Mucosa of gallbladder (tissue), 1 donor: Measurements from ENCODE around the gene ATP2B3. TPM values are rescaled to one million over a fixed set of nuclear protein-coding genes. Genes with fewer than 3 reads are reported as not detected.
A peak's percentile ranks its signal among the peaks of the same experiment; 100 is the strongest.

Experiments
- DNase-seq: peaks from one replicate; pipeline ENCODE4 v3.0.0-alpha.2; 2020; ENCODE audit warnings: low spot score
- total RNA-seq: library from RNA; stranded (reverse); gene quantifications from one replicate; pipeline ENCODE4 v1.2.1, GENCODE V29; 2021
- donor health status: DM: no; HTN: no; CAD: no.

The ATP2B3 gene
- total RNA-seq, 1 donor from 2014 or later, result not detected

DNA sequence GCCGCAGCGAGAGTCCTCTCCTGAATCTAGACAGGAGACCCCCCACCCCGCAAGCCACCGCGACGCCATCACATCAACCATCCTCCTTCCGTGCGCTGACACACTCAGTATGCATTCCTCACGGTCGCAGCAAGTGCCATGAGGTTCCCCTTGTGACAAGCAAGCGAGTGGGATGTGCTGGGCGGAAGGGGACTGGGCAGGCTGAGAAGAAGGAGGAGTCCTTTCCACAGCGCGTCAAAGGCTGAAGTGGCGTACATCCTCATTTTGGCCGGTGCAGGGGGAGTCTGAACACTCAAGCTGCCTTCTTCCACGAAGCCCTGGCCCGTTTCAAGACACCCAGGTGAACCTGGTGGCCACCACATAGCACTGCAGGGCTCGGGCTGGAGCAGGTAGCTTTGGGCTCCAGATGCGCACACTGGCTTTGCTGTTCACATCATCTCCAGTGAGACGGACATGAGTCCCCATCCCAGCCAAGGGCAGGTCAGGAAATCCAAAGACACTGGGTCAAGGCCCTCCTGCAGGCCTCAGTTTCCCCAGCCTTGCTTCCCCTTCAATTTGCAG lies 51.1 kb downstream of the ATP2B3 start:
- no peak for DNase-seq

GRCh38 chrX:153569475-153569874 lies 52.0 kb downstream of the ATP2B3 start:
- no peak for DNase-seq

GRCh38 chrX:153571534-153571908 lies 54.1 kb downstream of the ATP2B3 start:
- no peak for DNase-seq

DNA sequence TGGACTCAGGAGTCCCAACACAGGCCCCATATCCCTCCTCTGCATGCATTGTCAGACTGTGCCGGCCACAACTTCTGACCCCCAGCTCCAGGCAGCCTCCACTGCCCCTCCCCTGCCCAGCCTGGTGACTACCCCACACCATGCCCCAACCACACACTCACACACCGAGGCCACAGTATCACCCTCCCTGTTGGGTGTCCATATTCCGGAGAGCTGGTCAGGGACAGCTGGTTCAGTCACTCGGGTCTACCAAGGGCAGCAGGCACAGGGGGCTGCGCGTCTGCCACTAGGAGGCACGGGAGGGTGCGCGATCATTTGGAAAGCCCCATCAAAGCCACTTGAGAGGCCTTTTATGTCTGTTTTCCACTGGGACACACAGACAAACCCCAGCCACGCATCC lies 55.2 kb downstream of the ATP2B3 start:
- no peak for DNase-seq

DNA sequence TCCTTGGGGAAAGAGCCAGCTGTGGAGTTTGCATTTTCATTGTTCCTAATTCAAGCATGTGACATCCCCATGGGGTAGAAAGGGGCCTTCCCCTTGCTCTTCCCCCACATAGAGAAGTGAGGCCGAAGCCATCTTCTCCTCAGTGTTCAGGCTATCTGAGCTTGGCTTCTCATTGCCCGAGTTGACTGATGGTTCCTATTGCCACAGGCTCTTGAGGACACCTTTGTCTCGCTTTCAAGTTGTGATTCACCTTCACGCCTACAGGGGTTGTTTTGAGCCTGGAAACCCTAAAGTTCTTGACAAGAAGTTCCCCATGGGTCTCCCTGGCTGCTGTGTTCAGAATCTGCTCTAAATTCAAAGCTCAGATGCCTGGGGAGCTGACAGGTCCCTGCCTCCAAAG lies 56.5 kb downstream of the ATP2B3 start:
- DNase-seq, result no peak

DNA sequence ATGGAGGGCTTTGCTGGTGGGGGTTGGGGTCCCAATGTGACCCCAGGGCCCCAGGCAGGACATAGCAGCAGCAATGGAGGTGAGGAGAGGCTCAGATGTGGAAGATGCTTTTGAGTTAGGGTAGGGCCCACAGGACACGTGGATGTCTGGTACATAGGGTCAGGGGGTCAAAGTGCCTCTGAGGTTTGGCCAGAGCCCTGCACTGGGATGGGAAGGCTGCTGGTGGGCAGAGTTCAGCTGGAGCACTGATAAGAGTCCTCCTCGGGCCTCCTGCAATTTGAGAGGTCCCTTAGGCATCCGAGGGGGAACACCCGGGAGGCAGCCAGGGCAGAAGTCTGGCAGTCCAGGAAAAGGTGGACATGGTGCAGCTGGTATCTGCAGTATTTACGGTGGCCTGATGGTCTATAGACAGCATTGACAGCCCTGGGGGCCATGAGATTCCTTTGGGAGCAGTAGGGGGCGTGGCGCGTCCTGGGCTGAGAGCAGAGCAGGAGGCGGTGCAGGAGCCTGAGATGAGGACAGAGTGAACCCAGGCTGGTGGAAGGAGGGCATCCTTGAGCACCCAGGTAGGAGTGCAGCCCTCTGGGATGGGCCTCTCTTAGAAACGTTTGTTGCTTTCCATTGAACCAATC lies 58.9 kb downstream of the ATP2B3 start:
- no peak for DNase-seq

DNA sequence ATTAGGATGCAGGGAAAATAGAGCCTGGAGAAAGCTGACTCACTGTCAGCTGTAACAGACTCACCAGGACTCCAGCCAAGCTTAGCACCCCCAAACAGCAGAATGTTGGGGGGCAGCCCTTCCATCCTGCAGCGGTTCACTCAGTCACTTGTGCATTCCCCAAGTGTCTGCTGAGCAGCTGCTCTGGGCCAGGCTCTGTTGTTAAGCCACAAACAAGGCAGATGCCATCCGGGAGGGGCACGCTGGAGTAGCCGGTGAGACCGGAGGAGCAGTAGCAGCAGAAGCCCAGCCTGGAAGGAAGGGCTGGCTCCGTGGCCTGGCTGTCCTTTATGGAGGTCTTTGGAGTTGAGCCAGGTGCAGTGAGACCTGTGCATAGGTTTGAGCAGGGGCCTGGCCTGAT lies 59.5 kb downstream of the ATP2B3 start:
- DNase-seq, result no peak

DNA sequence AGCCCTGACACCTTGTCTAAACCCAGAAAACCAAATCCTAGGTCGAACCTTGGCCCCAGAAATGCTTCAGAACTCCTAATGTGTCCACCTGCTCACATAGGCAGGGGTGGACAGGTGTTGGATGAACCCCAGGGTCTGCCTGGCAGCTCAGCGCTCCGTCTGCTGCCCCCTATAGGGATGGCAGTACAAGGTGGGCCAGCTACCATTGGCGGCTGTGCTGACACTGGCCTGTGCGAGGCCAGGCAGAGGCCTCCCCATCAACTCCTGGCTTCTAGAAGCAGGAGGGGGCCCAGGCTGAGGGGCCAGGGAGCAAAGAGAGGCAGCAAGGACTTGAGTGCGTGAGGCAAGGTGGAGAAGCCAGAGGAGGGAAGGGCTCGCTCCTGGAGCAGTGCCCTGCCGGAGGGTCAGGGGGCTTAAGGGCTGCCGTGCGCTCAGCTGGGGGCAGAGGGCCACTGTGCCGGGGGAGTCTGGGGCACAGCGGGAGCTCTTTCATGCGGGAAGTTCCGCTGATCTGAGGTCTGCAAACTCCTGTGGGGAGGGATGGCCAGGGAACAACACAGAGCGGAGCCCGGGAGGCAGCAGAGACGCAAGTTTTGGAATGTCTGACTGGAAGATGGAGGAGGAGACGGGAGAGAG lies 60.9 kb downstream of the ATP2B3 start:
- DNase-seq, result no peak

- no peak for DNase-seq
These were observed 61.4 kb downstream of the ATP2B3 start for GRCh38 chrX:153578889-153579288.

DNA sequence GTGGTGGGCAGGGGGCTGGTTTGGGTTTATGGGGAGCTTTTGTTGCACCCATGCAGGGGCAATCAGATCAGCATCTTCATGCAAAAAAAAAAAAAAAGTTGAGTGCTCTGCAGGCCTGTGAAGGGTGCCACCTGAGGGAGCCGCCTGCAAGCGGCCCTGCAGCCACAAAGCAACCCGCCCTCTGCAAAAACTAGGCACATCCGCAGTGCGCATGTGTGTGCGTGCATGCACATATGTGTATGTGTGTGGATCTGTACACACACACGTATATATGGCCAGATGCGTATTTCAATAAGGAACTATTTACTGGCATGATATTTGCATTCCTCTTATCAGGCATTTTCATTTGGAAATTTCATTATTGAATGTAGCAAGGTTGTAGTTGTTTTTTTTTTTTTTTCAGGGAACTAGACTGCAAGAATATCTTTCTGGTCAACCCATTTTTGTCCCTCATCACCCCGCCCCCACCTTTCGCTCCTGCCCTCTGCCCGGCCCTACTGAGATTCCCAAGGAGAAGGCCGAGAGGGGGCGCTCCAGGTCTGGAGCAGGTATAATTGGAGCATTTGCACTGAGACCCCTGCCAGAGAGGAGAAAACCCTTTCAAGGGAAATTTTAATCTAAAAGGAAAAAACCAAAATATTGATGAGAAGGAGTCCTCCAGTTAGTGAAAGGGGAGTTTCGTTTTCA lies 63.4 kb downstream of the ATP2B3 start:
- no peak for DNase-seq

DNA sequence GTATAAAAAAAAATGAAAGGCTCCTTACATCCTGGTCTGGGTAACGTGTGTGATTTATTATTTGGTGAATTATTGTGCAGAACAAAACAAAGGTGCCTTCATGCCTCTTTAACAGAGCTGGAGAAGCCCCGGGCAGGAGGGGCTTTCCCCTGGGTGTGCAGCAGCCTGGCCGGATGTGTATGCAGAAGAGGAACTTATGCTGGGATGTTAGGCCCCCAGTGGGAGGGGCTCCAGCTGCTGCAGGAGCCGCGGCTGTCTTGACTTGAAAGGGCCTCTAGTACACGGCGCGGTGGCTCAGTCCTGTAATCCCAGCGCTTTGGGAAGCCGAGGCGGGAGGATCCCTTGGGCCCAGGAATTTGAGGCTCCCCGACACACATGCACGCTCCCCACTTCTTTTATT lies 65.5 kb downstream of the ATP2B3 start:
- peak; percentile 12 for DNase-seq

- no peak for DNase-seq
These were observed 66.0 kb downstream of the ATP2B3 start for GRCh38 chrX:153583433-153583832.

- no peak for DNase-seq
These were observed 68.4 kb downstream of the ATP2B3 start for GRCh38 chrX:153585827-153586226.

GRCh38 chrX:153587342-153587741 lies 69.9 kb downstream of the ATP2B3 start:
- no peak for DNase-seq

- DNase-seq, result no peak
These were observed 70.8 kb downstream of the ATP2B3 start for GRCh38 chrX:153588021-153588781.

GRCh38 chrX:153588782-153589446 lies 71.5 kb downstream of the ATP2B3 start:
- DNase-seq, result no peak

- DNase-seq, result no peak
These were observed 73.8 kb downstream of the ATP2B3 start for GRCh38 chrX:153590961-153591956.

GRCh38 chrX:153592091-153592833 lies 74.8 kb downstream of the ATP2B3 start:
- DNase-seq, result no peak

DNA sequence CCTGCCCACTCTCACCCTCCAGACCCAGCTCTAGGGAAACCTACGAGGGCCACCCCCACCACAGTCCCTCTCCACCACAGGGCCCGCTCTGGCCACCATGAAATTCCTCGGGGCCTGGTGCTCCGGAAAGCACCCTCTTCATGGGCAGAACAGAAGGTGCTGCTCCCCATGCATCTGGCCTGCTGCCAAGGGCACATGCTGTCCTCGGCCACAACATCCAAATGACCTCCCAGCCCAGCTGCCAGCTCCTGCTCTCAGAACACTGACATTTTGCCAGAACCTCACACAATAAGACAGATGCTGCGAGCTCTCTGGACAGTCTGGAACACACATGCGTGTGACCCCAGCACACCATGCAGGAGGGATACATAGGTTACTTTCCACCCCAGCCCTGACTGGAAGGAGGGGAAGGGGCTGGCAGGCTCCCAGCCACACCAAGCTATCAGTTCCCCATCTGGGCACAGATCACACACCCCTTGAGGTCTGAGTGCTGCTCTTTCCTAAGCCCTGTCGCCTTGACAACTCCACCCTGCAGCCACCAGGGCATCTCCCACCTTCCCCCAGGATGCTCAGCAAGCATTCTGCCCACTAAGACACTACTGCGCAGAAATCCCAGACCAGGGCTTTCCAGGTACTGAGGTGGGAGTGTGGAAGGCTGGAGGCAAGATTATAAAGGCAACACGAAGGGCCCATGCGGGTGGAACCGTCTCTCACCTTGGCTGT lies 75.7 kb downstream of the ATP2B3 start:
- DNase-seq, result no peak
